Stimulated activated CD4-positive, alpha-beta T cell treated with anti-CD3 and anti-CD28 coated beads, Interleukin-12 subunit alpha, Interleukin-12 subunit beta, amount 100 ng/mL, for 24 hours (primary cell): ENCODE measurements around the gene E2F7.

ENCODE experiments used
- DNase-seq, 2 experiments: peaks; one replicate each; pipeline ENCODE4 v3.0.0-alpha.2; 2020; ENCODE audit warnings: low read depth in 2 of 2

The E2F7 gene

GRCh38 chr12:77064896-77065360 is 441 bp downstream of the E2F7 start:
- peak in 1 of 2 experiments; percentile 16 for DNase-seq

- DNase-seq: no peak
These were observed 2.4 kb downstream of the E2F7 start for GRCh38 chr12:77062846-77063461.

- DNase-seq: no peak
These were observed 3.0 kb downstream of the E2F7 start for GRCh38 chr12:77062396-77062795.

GRCh38 chr12:77060883-77061240 is 4.5 kb downstream of the E2F7 start:
- DNase-seq: no peak

GRCh38 chr12:77060136-77060882 is 5.1 kb downstream of the E2F7 start:
- DNase-seq: no peak

- DNase-seq: no peak
These were observed 6.6 kb downstream of the E2F7 start for GRCh38 chr12:77058740-77059139.

GRCh38 chr12:77054851-77055250 is 10.5 kb downstream of the E2F7 start:
- DNase-seq: no peak

- DNase-seq: no peak
These were observed 12.1 kb downstream of the E2F7 start for GRCh38 chr12:77053259-77053658.

- no peak for DNase-seq
These were observed 15.5 kb downstream of the E2F7 start for GRCh38 chr12:77049767-77050353.

- no peak for DNase-seq
These were observed 17.8 kb downstream of the E2F7 start for GRCh38 chr12:77047341-77048109.

GRCh38 chr12:77046468-77046867 is 18.9 kb downstream of the E2F7 start:
- DNase-seq: no peak

GRCh38 chr12:77045183-77045582 is 20.2 kb downstream of the E2F7 start:
- no peak for DNase-seq

- no peak for DNase-seq
These were observed 20.6 kb downstream of the E2F7 start for GRCh38 chr12:77044721-77045120.

- no peak for DNase-seq
These were observed 22.5 kb downstream of the E2F7 start for GRCh38 chr12:77042833-77043232.

- DNase-seq: no peak
These were observed 25.1 kb downstream of the E2F7 start for GRCh38 chr12:77040231-77040630.

GRCh38 chr12:77035226-77035625 is 30.1 kb downstream of the E2F7 start:
- DNase-seq: no peak

- DNase-seq: no peak
These were observed 31.5 kb downstream of the E2F7 start for GRCh38 chr12:77033658-77034536.

GRCh38 chr12:77032406-77032805 is 33.0 kb downstream of the E2F7 start:
- DNase-seq: no peak

- DNase-seq: no peak
These were observed 33.6 kb downstream of the E2F7 start for GRCh38 chr12:77031745-77032144.

GRCh38 chr12:77025782-77026314 is 39.5 kb downstream of the E2F7 start:
- no peak for DNase-seq

- no peak for DNase-seq
These were observed 41.9 kb downstream of the E2F7 start for GRCh38 chr12:77023501-77023900.
